Karpas-422 (cell line): Measurements from ENCODE around the gene TP63. TPM values are rescaled to one million over a fixed set of nuclear protein-coding genes. Genes with fewer than 3 reads are reported as not detected.

Experiments
- DNase-seq: peaks from one replicate; pipeline ENCODE4 v3.0.0-alpha.2; 2015
- H2AFZ ChIP-seq: fragments of 200-600 bp; sonication (generic); 2 replicates; pipeline ENCODE4 v1.6.1; 2014; ENCODE audit warnings: antibody characterized with exemption, low read length, mixed read lengths
- H3K27ac ChIP-seq: fragments of 200-600 bp; sonication (generic); 2 replicates; pipeline ENCODE4 v1.5.1; 2014; ENCODE audit warnings: mild to moderate bottlenecking, low read length, moderate library complexity
- H3K27me3 ChIP-seq: fragments of 200-600 bp; sonication (generic); 2 replicates; pipeline ENCODE4 v1.6.1; 2014; ENCODE audit warnings: low read length, mixed read lengths
- H3K36me3 ChIP-seq: fragments of 200-600 bp; sonication (generic); 2 replicates; pipeline ENCODE4 v1.6.1; 2014; ENCODE audit warnings: low read length, mixed read lengths; ENCODE audit not compliant: insufficient read depth
- H3K4me1 ChIP-seq: fragments of 200-600 bp; sonication (generic); 2 replicates; pipeline ENCODE4 v1.6.1; 2014; ENCODE audit warnings: mild to moderate bottlenecking, low read length, mixed read lengths
- H3K4me2 ChIP-seq: fragments of 200-600 bp; sonication (generic); 2 replicates; pipeline ENCODE4 v1.6.1; 2014; ENCODE audit warnings: low read length, low read depth, mild to moderate bottlenecking; ENCODE audit not compliant: poor library complexity, severe bottlenecking
- H3K4me3 ChIP-seq: fragments of 200-600 bp; sonication (generic); 2 replicates; pipeline ENCODE4 v1.5.1; 2014; ENCODE audit warnings: mild to moderate bottlenecking, antibody characterized with exemption, low read length, mixed read lengths
- H3K79me2 ChIP-seq: fragments of 200-600 bp; sonication (generic); 2 replicates; pipeline ENCODE4 v1.6.1; 2014; ENCODE audit warnings: mild to moderate bottlenecking, low read length, mixed read lengths
- H3K9ac ChIP-seq: fragments of 200-600 bp; sonication (generic); 2 replicates; pipeline ENCODE4 v1.6.0; 2014; ENCODE audit warnings: low read length
- H3K9me2 ChIP-seq: fragments of 200-600 bp; sonication (generic), shearing (Covaris generic); replicated peaks from 2 replicates; pipeline ENCODE4 v1.6.0; 2014; ENCODE audit warnings: mild to moderate bottlenecking, low read length, moderate library complexity; ENCODE audit not compliant: insufficient read depth
- H3K9me3 ChIP-seq: fragments of 300-700, 200-600 bp; sonication (generic); 2 replicates; pipeline ENCODE4 v1.6.1; 2014; ENCODE audit warnings: low read length, mixed read lengths
- H4K20me1 ChIP-seq: fragments of 200-600 bp; sonication (generic); 2 replicates; pipeline ENCODE4 v1.6.1; 2014; ENCODE audit warnings: mild to moderate bottlenecking, antibody characterized with exemption, low read length, low read depth; ENCODE audit not compliant: insufficient read depth
- total RNA-seq: library from RNA; depleted of rRNA; stranded (reverse); fragments of >200 nt; shearing (Covaris generic); gene quantifications from 2 replicates; pipeline ENCODE4 v1.2.3, GENCODE V29; 2014; ENCODE audit warnings: low replicate concordance

Gene TP63
- total RNA-seq, 1 experiment from 2014 or later = not detected

DNA sequence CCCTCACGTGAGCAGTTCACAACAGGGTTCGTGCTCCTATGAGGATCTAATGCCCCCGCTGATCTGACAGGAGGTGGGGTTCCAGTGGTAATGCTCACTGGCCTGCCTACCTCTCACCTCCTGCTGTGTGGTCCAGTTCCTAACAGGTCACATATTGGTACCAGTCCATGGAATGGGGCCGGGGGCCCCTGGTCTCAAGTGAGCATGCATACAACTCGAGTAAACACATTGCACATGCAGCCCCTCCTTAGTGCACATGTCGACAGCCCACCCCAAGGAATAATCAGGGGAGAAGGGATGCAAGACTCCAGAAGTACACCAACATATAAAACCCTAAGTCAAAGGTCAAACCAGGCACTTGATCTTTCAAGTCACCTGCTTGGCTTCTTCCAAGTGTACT, 127.0 kb downstream of the TP63 start:
- Histone ChIP-seq H3K27me3 (0 out of 2 replicates have a peak, but pooled peaks cover 2% of the 10 kb centered on the region), H3K4me2 (no peak overlapping the region), H3K9ac (no peak overlapping the region), H3K9me2 (no peaks in the 10 kb centered on the region), H3K27ac (no peak overlapping the region), H3K4me1 (no peaks in the 10 kb centered on the region), H3K9me3 (no peaks in the 10 kb centered on the region), H3K36me3 (no peaks in the 10 kb centered on the region), H3K4me3 (no peak overlapping the region), H4K20me1 (no peaks in the 10 kb centered on the region), H3K79me2 (no peaks in the 10 kb centered on the region), H2AFZ (no peak overlapping the region)
- DNase-seq = no peak

DNA sequence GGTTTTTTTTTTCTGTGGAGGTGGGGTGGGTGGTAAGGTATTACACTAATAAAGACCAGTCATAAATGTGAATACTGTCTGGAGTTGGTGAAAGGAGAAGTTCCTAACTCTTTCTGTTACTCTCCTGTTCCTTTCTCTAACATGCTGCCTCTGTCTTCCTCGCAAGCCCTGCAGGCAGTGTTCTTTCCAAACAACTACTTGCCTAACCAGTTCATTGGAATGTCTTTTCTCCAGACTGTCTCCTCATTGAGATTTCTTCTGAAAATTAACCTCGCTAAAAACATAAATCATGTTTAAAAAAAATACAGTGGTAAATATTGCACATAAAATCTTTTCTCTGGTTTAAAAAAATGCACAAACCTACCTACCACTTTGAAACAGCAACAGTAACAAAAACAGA, 135.2 kb downstream of the TP63 start:
- H4K20me1 ChIP-seq = no peaks in the 10 kb centered on the region
- H3K9me3 ChIP-seq = no peaks in the 10 kb centered on the region
- no peaks in the 10 kb centered on the region for H3K36me3 ChIP-seq
- H3K4me3 ChIP-seq = no peak overlapping the region
- H3K27ac ChIP-seq = no peak overlapping the region
- no peak overlapping the region for H2AFZ ChIP-seq
- H3K9ac ChIP-seq = no peak overlapping the region
- DNase-seq = no peak
- H3K4me2 ChIP-seq = no peak overlapping the region
- peaks cover 3% of the 10 kb centered on the region for H3K27me3 ChIP-seq
- H3K79me2 ChIP-seq = no peaks in the 10 kb centered on the region
- H3K9me2 ChIP-seq = no peaks in the 10 kb centered on the region
- no peaks in the 10 kb centered on the region for H3K4me1 ChIP-seq

DNA sequence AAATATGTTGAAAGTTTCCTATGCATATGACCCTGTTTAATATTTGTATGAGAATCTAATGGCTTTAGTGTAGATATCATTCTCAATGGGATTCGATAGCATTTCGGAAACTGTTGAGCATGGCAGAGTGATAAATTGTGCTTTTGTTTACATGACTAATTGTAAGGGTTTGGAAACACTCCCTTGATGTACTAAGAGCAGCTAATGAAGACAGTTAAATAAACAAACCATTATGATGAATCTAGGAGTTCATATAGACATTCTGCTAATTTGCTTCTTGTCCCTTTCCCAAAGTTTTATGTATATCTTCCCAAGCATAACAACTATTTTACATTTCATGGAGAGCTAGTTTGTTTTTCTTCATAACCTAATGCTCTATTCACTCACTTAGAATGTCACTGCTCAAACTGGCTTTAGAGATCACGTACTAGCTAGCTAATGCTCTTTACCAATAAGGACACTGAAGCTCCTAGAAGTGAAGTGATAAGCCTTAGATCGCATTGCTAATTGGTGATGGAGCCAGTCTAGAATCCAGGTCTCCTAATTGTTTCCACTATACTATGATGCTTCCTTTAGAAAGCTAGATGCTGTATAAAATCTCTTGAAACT, 140.8 kb downstream of the TP63 start:
- H3K4me3 ChIP-seq = no peak overlapping the region
- H3K9me3 ChIP-seq = no peaks in the 10 kb centered on the region
- H3K79me2 ChIP-seq = no peaks in the 10 kb centered on the region
- no peak overlapping the region for H3K4me2 ChIP-seq
- no peaks in the 10 kb centered on the region for H3K4me1 ChIP-seq
- no peak for DNase-seq
- H3K9ac ChIP-seq = no peak overlapping the region
- H3K27me3 ChIP-seq = peaks cover 6% of the 10 kb centered on the region
- H4K20me1 ChIP-seq = no peaks in the 10 kb centered on the region
- H3K36me3 ChIP-seq = no peaks in the 10 kb centered on the region
- no peaks in the 10 kb centered on the region for H3K9me2 ChIP-seq
- H3K27ac ChIP-seq = no peak overlapping the region
- no peak overlapping the region for H2AFZ ChIP-seq

DNA sequence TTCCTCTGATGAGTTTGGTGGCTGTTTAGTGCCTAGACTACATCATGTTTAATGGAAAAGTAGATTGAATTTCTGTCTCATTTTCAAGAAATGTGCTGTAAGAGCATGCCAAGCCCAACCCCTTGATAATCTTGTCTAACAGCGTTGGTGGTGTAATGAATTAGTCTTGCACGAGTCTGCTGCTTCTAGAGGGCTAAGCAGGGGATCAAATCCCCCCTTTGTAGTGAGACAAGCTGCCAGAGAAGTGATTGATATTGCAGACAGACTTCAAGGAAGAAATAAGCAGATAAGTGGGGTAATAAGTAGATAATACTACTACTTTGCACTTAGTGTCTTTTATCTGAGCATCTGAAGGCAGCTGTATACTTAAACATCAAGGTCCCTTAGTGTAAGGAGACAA, 141.4 kb downstream of the TP63 start:
- Histone ChIP-seq H3K27me3 (peaks cover 6% of the 10 kb centered on the region), H3K9me2 (no peaks in the 10 kb centered on the region), H3K27ac (no peak overlapping the region), H2AFZ (no peak overlapping the region), H3K4me3 (no peak overlapping the region), H3K36me3 (no peaks in the 10 kb centered on the region), H3K79me2 (no peaks in the 10 kb centered on the region), H3K9me3 (no peaks in the 10 kb centered on the region), H3K4me1 (no peaks in the 10 kb centered on the region), H3K9ac (no peak overlapping the region), H3K4me2 (no peak overlapping the region), H4K20me1 (no peaks in the 10 kb centered on the region)
- DNase-seq = no peak

DNA sequence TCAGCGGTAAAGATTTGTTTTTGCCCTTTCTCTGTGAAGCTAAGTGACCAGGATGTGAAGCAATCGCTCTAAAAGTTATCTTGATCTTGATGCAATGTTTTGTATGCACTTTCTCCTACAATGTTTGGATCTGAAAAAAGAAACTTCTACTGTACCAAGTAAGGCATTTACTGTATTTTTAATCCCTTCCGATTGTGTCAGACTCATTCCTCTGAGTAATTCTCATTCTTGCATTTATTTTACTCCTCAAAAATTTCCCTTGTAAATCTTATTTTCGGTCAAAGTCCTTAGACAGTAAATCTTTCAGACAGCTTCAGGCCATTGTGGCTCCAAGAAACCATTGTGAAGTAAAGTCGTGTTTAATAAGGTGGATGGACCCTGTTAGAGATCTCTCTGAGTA, 141.9 kb downstream of the TP63 start:
- Histone ChIP-seq H3K27ac (no peak overlapping the region), H3K9me3 (no peaks in the 10 kb centered on the region), H4K20me1 (no peaks in the 10 kb centered on the region), H3K27me3 (peaks cover 6% of the 10 kb centered on the region), H3K79me2 (no peaks in the 10 kb centered on the region), H2AFZ (no peak overlapping the region), H3K9me2 (no peaks in the 10 kb centered on the region), H3K4me2 (no peak overlapping the region), H3K9ac (no peak overlapping the region), H3K4me3 (no peak overlapping the region), H3K36me3 (no peaks in the 10 kb centered on the region), H3K4me1 (no peaks in the 10 kb centered on the region)
- DNase-seq = no peak

DNA sequence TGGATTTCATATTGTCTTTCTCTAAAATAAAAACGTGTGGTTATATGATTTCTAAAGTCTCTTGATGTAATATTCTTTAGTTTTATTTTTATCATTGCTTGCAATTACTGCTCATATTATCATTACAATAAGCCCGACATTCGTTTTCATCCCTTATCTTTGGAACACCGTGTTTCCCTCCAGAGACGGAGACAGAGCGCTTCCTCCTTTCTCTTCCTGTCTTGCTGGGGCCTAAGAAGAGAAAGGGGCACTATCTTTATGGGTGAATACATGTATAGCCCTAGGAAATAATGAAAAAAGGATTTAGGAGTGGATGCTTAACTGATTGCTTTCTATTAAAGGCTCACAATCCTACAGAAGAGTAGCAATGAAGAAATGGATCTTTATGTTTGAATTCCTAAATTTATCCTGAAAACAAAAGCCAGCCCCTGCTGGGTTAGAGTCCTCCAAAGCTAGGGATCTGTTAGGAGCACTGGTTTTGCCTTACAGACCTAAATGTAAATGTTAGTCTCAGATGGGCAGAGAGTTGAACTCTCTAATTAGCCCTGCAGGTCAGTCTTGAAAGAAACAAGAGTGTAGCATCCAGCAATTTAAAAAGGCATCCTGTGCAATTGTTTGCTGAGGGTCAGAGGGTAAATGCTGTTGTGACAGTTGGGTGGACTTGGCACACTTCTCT, 145.1 kb downstream of the TP63 start:
- Histone ChIP-seq H2AFZ (no peak overlapping the region), H3K4me1 (no peaks in the 10 kb centered on the region), H3K9ac (no peak overlapping the region), H4K20me1 (no peaks in the 10 kb centered on the region), H3K9me3 (no peaks in the 10 kb centered on the region), H3K27ac (no peak overlapping the region), H3K36me3 (no peaks in the 10 kb centered on the region), H3K4me2 (no peak overlapping the region), H3K79me2 (no peaks in the 10 kb centered on the region), H3K4me3 (no peak overlapping the region), H3K27me3 (0 out of 2 replicates have a peak, but pooled peaks cover 3% of the 10 kb centered on the region), H3K9me2 (no peaks in the 10 kb centered on the region)
- no peak for DNase-seq

DNA sequence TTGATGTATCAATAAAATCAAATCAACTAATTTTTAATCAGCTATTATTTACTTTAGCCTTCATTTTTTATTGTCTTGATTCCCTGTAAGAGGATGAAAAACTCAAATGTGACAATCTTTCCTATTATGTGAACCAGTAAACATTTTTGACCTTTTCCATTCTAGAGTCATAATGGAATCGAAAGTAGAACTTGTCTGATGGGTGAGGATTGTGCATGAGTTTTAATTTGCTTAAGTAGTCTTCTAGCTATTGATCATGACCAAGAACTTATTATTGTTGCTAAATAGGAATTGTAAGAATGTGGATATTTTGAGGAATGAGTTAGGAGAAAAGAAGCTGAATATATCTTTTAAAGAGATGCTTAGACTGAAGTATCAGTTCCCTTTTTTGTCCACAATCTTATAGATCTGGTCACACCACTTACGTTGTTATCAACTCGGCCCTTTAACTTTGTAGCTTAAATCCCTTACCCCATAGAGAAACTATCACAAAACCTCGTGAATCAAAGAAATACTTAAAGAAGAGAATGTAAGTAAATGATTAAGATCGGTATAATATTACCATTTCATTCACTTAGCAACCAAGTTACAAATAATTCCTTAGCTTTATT, 147.3 kb downstream of the TP63 start:
- H2AFZ ChIP-seq = no peak overlapping the region
- H3K27me3 ChIP-seq = no peaks in the 10 kb centered on the region
- H3K79me2 ChIP-seq = no peaks in the 10 kb centered on the region
- H3K36me3 ChIP-seq = no peaks in the 10 kb centered on the region
- no peak overlapping the region for H3K4me3 ChIP-seq
- no peak overlapping the region for H3K9ac ChIP-seq
- no peaks in the 10 kb centered on the region for H3K9me2 ChIP-seq
- no peaks in the 10 kb centered on the region for H4K20me1 ChIP-seq
- no peak overlapping the region for H3K4me2 ChIP-seq
- no peaks in the 10 kb centered on the region for H3K4me1 ChIP-seq
- no peak for DNase-seq
- H3K27ac ChIP-seq = no peak overlapping the region
- H3K9me3 ChIP-seq = no peaks in the 10 kb centered on the region

DNA sequence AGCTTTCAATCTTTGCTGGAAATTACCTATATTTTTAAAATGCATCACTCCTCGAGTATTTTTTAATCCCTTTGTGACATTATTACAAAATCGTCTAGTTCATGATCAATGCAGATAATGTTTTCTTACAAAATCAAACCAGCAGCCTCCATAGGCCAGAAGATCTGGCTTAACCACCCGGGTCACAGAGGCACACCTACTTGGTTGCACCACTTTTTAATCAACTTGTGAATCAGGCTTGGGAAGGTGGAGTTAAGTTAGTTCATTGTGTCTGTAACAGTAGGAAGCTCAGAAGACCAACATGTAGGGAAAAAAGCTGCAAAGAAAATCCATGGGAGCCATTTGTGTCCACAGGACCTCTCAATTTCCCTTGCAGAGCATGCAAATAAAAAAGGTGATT, 148.0 kb downstream of the TP63 start:
- H3K9ac ChIP-seq = no peak overlapping the region
- H3K27me3 ChIP-seq = no peaks in the 10 kb centered on the region
- H3K4me3 ChIP-seq = no peak overlapping the region
- no peaks in the 10 kb centered on the region for H3K36me3 ChIP-seq
- H3K27ac ChIP-seq = no peak overlapping the region
- no peak overlapping the region for H2AFZ ChIP-seq
- no peak overlapping the region for H3K4me2 ChIP-seq
- no peaks in the 10 kb centered on the region for H4K20me1 ChIP-seq
- H3K4me1 ChIP-seq = no peaks in the 10 kb centered on the region
- H3K79me2 ChIP-seq = no peaks in the 10 kb centered on the region
- DNase-seq = no peak
- H3K9me2 ChIP-seq = no peaks in the 10 kb centered on the region
- H3K9me3 ChIP-seq = no peaks in the 10 kb centered on the region
